ENCODE results near the gene TNFRSF9.

- no peak for TF ChIP-seq EZH2 (IDR thresholded peaks at IDR 0.05; ENCODE audit: insufficient read depth, poor library complexity, severe bottlenecking)
- no peak for TF ChIP-seq EZH2phosphoT487 (IDR thresholded peaks at IDR 0.05; ENCODE audit: insufficient read depth, low read depth)
Measured at GRCh38 chr1:7967651-7968050, 27.0 kb upstream of the TNFRSF9 start.
